Smooth muscle cell of trachea (primary cell): ENCODE results near the gene FAM47C. TPM values are rescaled to one million over a fixed set of nuclear protein-coding genes. Genes with fewer than 3 reads are reported as not detected.

Experiments used
- total RNA-seq: library from RNA; depleted of rRNA; stranded (reverse); fragments of >200 nt; gene quantifications from 2 replicates; pipeline ENCODE4 v1.2.1, GENCODE V29; 2014

Gene FAM47C
- total RNA-seq: not detected in 2 replicates

GRCh38 chrX:37008182-37008581 lies at the start of gene FAM47C:
Gene FAM47C (plus strand): TSS chrX:37008366. CDS start chrX:37008411, 45 bp downstream.

